OCI-LY1 (cell line): Measurements from ENCODE around the gene URAD.
"Not testable (repeated sequence)": the region's sequence is repeated elsewhere in the genome, so short reads cannot be mapped to it uniquely, and the experiment has no call there.

Experiments used
- H2AFZ ChIP-seq: fragments of 200-600 bp; sonication (generic), shearing (Covaris generic); 2 replicates; pipeline ENCODE4 v1.6.0; 2014; ENCODE audit warnings: antibody characterized with exemption, mild to moderate bottlenecking, low read length
- H3F3A ChIP-seq: fragments of 200-600 bp; sonication (generic), shearing (Covaris generic); 2 replicates; pipeline ENCODE4 v1.6.0; 2014; ENCODE audit warnings: mild to moderate bottlenecking, antibody characterized with exemption, low read length, moderate library complexity; ENCODE audit not compliant: insufficient read depth
- H3K27ac ChIP-seq: fragments of 200-600 bp; sonication (generic); 2 replicates; pipeline ENCODE4 v1.5.1; 2014; ENCODE audit warnings: low read length, mixed run types, mild to moderate bottlenecking, low read depth; ENCODE audit not compliant: poor library complexity, severe bottlenecking
- H3K27me3 ChIP-seq: fragments of 200-600 bp; sonication (generic); 2 replicates; pipeline ENCODE4 v1.6.0; 2014; ENCODE audit warnings: antibody characterized with exemption, mild to moderate bottlenecking, low read length, moderate library complexity; ENCODE audit not compliant: insufficient read depth
- H3K36me3 ChIP-seq: fragments of 200-600 bp; sonication (generic); 2 replicates; pipeline ENCODE4 v1.6.1; 2014; ENCODE audit warnings: mild to moderate bottlenecking, antibody characterized with exemption, low read length, moderate library complexity, mixed read lengths; ENCODE audit not compliant: insufficient read depth
- H3K4me1 ChIP-seq: fragments of 200-600 bp; sonication (generic); 2 replicates; pipeline ENCODE4 v1.5.1; 2014; ENCODE audit warnings: mild to moderate bottlenecking, low read length, moderate library complexity; ENCODE audit not compliant: insufficient read depth, severe bottlenecking
- H3K4me2 ChIP-seq: fragments of 200-600 bp; sonication (generic), shearing (Covaris generic); 2 replicates; pipeline ENCODE4 v1.6.1; 2014; ENCODE audit warnings: low read length
- H3K4me3 ChIP-seq: fragments of 200-600 bp; sonication (generic); 2 replicates; pipeline ENCODE4 v1.5.1; 2014; ENCODE audit warnings: low read length, low read depth, mild to moderate bottlenecking, mixed read lengths; ENCODE audit not compliant: poor library complexity, severe bottlenecking
- H3K79me2 ChIP-seq: fragments of 200-600 bp; shearing (Covaris generic); 2 replicates; pipeline ENCODE4 v1.6.1; 2016; ENCODE audit warnings: mixed run types, low read length, mixed read lengths; ENCODE audit not compliant: insufficient read depth
- H3K9ac ChIP-seq: fragments of 200-600 bp; sonication (generic), shearing (Covaris generic); 2 replicates; pipeline ENCODE4 v1.6.1; 2014; ENCODE audit warnings: mild to moderate bottlenecking, low read length, mixed read lengths
- H3K9me2 ChIP-seq: fragments of 200-600 bp; sonication (generic), shearing (Covaris generic); 2 replicates; pipeline ENCODE4 v1.6.1; 2014; ENCODE audit warnings: low read depth, mild to moderate bottlenecking, low read length, mixed read lengths
- H3K9me3 ChIP-seq: fragments of 200-600 bp; shearing (Covaris generic); 2 replicates; pipeline ENCODE4 v1.6.1; 2014; ENCODE audit warnings: low read length, mixed read lengths
- H4K20me1 ChIP-seq: fragments of 200-600 bp; sonication (generic), shearing (Covaris generic); 2 replicates; pipeline ENCODE4 v1.6.0; 2016; ENCODE audit warnings: mild to moderate bottlenecking, low read length; ENCODE audit not compliant: insufficient read depth
- CTCF ChIP-seq: fragments of 200-600 bp; sonication (generic), shearing (Covaris generic); IDR thresholded peaks from 2 replicates; pipeline ENCODE4 v1.5.1; 2017; ENCODE audit warnings: mild to moderate bottlenecking, antibody characterized with exemption, low read length, moderate library complexity, mixed read lengths
- EZH2 ChIP-seq: fragments of 200-600 bp; sonication (generic), shearing (Covaris generic); IDR thresholded peaks from 2 replicates; pipeline ENCODE4 v1.8.0; 2017; ENCODE audit warnings: borderline replicate concordance, mixed run types, mild to moderate bottlenecking, antibody characterized with exemption, low read length, moderate library complexity, mixed read lengths

Gene URAD

GRCh38 chr13:28033894-28034655 lies 45.6 kb upstream of the URAD start:
- Histone ChIP-seq H3K9ac (no peak overlapping the region), H3K9me3 (no peaks in the 10 kb centered on the region), H3K4me3 (no peak overlapping the region), H3K36me3 (no peaks in the 10 kb centered on the region), H3K4me2 (no peak overlapping the region), H3F3A (no peaks in the 10 kb centered on the region), H3K9me2 (no peaks in the 10 kb centered on the region), H2AFZ (no peak overlapping the region), H3K27me3 (no peaks in the 10 kb centered on the region), H3K27ac (no peak overlapping the region), H3K79me2 (no peaks in the 10 kb centered on the region), H4K20me1 (no peaks in the 10 kb centered on the region), H3K4me1 (no peaks in the 10 kb centered on the region)
- TF ChIP-seq EZH2 (no peak), CTCF (no peak)

- H3K79me2 ChIP-seq, H3K4me3 ChIP-seq, H3K9me2 ChIP-seq, H3K4me1 ChIP-seq, H3K9me3 ChIP-seq, H4K20me1 ChIP-seq, H2AFZ ChIP-seq, H3K9ac ChIP-seq, H3F3A ChIP-seq, H3K27ac ChIP-seq, H3K36me3 ChIP-seq, H3K4me2 ChIP-seq, H3K27me3 ChIP-seq: not testable (repeated sequence)
Observed at GRCh38 chr13:28032438-28032837, 43.9 kb upstream of the URAD start.

DNA sequence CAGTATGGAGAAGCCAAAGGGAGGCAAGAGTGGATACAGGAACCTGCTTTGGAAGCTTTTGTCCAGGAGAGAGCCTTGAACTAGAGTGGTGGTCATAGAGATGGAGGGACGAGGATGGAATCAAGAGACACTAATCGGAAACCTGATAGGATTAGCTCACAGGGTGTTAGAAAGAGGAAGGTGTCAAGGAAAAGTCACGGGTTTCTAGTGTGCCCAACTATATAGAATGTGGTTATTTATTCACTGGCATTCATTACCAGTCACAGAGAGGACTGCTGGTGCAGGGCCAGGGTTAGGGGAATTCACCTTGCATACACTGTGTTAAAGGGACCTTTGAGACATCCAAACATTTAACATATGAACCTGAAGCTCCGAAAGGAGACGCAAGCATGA lies 43.4 kb upstream of the URAD start:
- H3K27ac ChIP-seq, result no peak overlapping the region
- H3K4me2 ChIP-seq, result no peak overlapping the region
- H3F3A ChIP-seq, result no peaks in the 10 kb centered on the region
- no peaks in the 10 kb centered on the region for H3K9me3 ChIP-seq
- H2AFZ ChIP-seq, result no peak overlapping the region
- no peaks in the 10 kb centered on the region for H3K36me3 ChIP-seq
- H3K9ac ChIP-seq, result no peak overlapping the region
- no peaks in the 10 kb centered on the region for H3K4me1 ChIP-seq
- H3K9me2 ChIP-seq, result no peaks in the 10 kb centered on the region
- no peaks in the 10 kb centered on the region for H3K27me3 ChIP-seq
- no peaks in the 10 kb centered on the region for H3K79me2 ChIP-seq
- H4K20me1 ChIP-seq, result no peaks in the 10 kb centered on the region
- H3K4me3 ChIP-seq, result no peak overlapping the region
- no peak for TF ChIP-seq CTCF
- TF ChIP-seq EZH2, result no peak
